ENCODE results near the gene UBE2V1. TPM values are rescaled to one million over a fixed set of nuclear protein-coding genes. Genes with fewer than 3 reads are reported as not detected.

Gene UBE2V1
- total and polyA plus RNA-seq, 2 of the 13 experiments (the other 11 are each of a cell fraction or from before 2014, with no cell fraction given) = 81.3 to 132 TPM

DNA sequence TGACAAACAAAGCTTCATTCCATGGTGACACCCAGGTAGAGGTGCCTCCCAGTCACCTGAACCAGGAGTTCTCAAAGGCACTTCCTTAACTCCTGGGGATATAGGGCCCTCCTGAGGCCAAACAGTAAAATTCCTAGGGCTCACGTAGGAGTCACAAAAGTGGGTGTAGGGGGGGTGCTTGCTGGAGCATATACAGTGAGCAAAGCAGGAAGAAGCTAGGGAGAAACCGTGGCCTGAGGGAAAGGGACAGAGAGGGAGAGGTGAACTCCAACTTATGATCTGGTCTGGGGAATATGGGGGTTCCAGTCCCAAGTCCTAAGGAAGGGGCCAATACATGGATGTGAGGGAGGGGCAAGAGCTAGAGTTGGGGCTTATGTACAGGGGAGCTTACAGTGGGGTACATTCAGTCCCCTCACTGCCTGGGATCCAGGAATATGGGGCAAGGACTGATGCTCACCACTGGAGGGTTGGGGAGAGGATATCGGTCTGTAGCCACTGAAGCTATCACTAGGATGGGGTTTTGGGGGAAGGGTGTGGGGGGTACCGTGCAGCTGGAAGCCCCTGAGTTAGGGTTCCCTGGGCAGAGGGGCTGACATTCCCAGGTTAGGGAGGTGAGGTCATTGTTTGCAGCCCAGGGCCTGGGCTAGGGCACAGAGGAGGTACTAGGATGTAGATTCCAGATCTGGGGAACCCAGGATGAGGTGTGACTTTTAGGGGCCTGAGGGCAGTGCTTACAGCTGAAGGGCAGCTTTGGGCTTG is 39.6 kb upstream of the UBE2V1 start (continued):
- TF ChIP-seq KDM1A (CRISPR knock-in tag; IDR thresholded peaks at IDR 0.05) (no peak), GATAD1 (CRISPR knock-in tag; IDR thresholded peaks at IDR 0.05) (0 out of 2 replicates have a peak, but pooled peaks have one; percentile 16), SRSF1 (optimal IDR thresholded peaks at IDR 0.05; ENCODE audit: low read depth, low read length) (no peak), ZBTB20 (CRISPR knock-in tag; IDR thresholded peaks at IDR 0.05; ENCODE audit: borderline replicate concordance, low read depth) (peak; percentile 50; the same call in 1 of the 2 replicates), ZMYM3 (CRISPR knock-in tag; IDR thresholded peaks at IDR 0.05) (0 out of 2 replicates have a peak, but pooled peaks have one; percentile 32), ZNF24 (IDR thresholded peaks at IDR 0.05) (no peak), ZC3H13 (CRISPR knock-in tag; IDR thresholded peaks at IDR 0.05) (peak; percentile 70; the same call in 1 of the 2 replicates), ZNF180 (CRISPR knock-in tag; IDR thresholded peaks at IDR 0.05; ENCODE audit: borderline replicate concordance, low read depth) (no peak), GZF1 (CRISPR knock-in tag; IDR thresholded peaks at IDR 0.05) (0 out of 2 replicates have a peak, but pooled peaks have one; percentile 69), ZNF274 (CRISPR knock-in tag; IDR thresholded peaks at IDR 0.05) (peak; percentile 60; the same call in 1 of the 2 replicates), KLF13 (CRISPR knock-in tag; IDR thresholded peaks at IDR 0.05) (0 out of 2 replicates have a peak, but pooled peaks have one; percentile 60), STAG1 (CRISPR knock-in tag; IDR thresholded peaks at IDR 0.05) (peak; percentile 26; the same call in 1 of the 2 replicates), ZNF547 (CRISPR knock-in tag; IDR thresholded peaks at IDR 0.05) (0 out of 2 replicates have a peak, but pooled peaks have one; percentile 11), ZNF792 (CRISPR knock-in tag; IDR thresholded peaks at IDR 0.05) (0 out of 2 replicates have a peak, but pooled peaks have one; percentile 2), ZMYM4 (CRISPR knock-in tag; IDR thresholded peaks at IDR 0.05) (no peak), REXO4 (CRISPR knock-in tag; IDR thresholded peaks at IDR 0.05; ENCODE audit: borderline replicate concordance) (no peak), ESRRA (CRISPR knock-in tag; IDR thresholded peaks at IDR 0.05; ENCODE audit: low read depth) (no peak), KMT2B (CRISPR knock-in tag; IDR thresholded peaks at IDR 0.05) (0 out of 2 replicates have a peak, but pooled peaks have one; percentile 31), MTF2 (CRISPR knock-in tag; IDR thresholded peaks at IDR 0.05; ENCODE audit: borderline replicate concordance) (no peak), ZNF83 (CRISPR knock-in tag; IDR thresholded peaks at IDR 0.05; ENCODE audit: borderline replicate concordance) (0 out of 2 replicates have a peak, but pooled peaks have one; percentile 19)
- TF ChIP-seq, protein P1, sequence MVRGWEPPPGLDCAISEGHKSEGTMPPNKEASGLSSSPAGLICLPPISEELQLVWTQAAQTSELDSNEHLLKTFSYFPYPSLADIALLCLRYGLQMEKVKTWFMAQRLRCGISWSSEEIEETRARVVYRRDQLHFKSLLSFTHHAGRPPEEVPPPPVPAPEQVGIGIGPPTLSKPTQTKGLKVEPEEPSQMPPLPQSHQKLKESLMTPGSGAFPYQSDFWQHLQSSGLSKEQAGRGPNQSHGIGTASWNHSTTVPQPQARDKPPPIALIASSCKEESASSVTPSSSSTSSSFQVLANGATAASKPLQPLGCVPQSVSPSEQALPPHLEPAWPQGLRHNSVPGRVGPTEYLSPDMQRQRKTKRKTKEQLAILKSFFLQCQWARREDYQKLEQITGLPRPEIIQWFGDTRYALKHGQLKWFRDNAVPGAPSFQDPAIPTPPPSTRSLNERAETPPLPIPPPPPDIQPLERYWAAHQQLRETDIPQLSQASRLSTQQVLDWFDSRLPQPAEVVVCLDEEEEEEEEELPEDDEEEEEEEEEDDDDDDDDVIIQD (CRISPR knock-in tag; IDR thresholded peaks at IDR 0.05; ENCODE audit: low read depth) = no peak
- TF ChIP-seq, protein P2, sequence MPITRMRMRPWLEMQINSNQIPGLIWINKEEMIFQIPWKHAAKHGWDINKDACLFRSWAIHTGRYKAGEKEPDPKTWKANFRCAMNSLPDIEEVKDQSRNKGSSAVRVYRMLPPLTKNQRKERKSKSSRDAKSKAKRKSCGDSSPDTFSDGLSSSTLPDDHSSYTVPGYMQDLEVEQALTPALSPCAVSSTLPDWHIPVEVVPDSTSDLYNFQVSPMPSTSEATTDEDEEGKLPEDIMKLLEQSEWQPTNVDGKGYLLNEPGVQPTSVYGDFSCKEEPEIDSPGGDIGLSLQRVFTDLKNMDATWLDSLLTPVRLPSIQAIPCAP (CRISPR knock-in tag; IDR thresholded peaks at IDR 0.05; ENCODE audit: low read depth) = no peak
- TF ChIP-seq, protein P3, sequence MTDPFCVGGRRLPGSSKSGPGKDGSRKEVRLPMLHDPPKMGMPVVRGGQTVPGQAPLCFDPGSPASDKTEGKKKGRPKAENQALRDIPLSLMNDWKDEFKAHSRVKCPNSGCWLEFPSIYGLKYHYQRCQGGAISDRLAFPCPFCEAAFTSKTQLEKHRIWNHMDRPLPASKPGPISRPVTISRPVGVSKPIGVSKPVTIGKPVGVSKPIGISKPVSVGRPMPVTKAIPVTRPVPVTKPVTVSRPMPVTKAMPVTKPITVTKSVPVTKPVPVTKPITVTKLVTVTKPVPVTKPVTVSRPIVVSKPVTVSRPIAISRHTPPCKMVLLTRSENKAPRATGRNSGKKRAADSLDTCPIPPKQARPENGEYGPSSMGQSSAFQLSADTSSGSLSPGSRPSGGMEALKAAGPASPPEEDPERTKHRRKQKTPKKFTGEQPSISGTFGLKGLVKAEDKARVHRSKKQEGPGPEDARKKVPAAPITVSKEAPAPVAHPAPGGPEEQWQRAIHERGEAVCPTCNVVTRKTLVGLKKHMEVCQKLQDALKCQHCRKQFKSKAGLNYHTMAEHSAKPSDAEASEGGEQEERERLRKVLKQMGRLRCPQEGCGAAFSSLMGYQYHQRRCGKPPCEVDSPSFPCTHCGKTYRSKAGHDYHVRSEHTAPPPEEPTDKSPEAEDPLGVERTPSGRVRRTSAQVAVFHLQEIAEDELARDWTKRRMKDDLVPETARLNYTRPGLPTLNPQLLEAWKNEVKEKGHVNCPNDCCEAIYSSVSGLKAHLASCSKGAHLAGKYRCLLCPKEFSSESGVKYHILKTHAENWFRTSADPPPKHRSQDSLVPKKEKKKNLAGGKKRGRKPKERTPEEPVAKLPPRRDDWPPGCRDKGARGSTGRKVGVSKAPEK (CRISPR knock-in tag; IDR thresholded peaks at IDR 0.05; ENCODE audit: borderline replicate concordance) = peak; percentile 81; the same call in 1 of the 2 replicates
- TF ChIP-seq, protein P4, sequence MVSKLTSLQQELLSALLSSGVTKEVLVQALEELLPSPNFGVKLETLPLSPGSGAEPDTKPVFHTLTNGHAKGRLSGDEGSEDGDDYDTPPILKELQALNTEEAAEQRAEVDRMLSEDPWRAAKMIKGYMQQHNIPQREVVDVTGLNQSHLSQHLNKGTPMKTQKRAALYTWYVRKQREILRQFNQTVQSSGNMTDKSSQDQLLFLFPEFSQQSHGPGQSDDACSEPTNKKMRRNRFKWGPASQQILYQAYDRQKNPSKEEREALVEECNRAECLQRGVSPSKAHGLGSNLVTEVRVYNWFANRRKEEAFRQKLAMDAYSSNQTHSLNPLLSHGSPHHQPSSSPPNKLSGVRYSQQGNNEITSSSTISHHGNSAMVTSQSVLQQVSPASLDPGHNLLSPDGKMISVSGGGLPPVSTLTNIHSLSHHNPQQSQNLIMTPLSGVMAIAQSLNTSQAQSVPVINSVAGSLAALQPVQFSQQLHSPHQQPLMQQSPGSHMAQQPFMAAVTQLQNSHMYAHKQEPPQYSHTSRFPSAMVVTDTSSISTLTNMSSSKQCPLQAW (CRISPR knock-in tag; IDR thresholded peaks at IDR 0.05) = peak; percentile 73
